Stimulated activated CD4-positive, alpha-beta T cell treated with anti-CD3 and anti-CD28 coated beads, Interleukin-4, amount 100 ng/mL, for 24 hours (primary cell): Measurements from ENCODE around the gene INTS6L.
"Not testable (repeated sequence)": the region's sequence is repeated elsewhere in the genome, so short reads cannot be mapped to it uniquely, and the experiment has no call there.

Source experiments
- DNase-seq: peaks from one replicate; pipeline ENCODE4 v3.0.0-alpha.2; 2020

The INTS6L gene

DNA sequence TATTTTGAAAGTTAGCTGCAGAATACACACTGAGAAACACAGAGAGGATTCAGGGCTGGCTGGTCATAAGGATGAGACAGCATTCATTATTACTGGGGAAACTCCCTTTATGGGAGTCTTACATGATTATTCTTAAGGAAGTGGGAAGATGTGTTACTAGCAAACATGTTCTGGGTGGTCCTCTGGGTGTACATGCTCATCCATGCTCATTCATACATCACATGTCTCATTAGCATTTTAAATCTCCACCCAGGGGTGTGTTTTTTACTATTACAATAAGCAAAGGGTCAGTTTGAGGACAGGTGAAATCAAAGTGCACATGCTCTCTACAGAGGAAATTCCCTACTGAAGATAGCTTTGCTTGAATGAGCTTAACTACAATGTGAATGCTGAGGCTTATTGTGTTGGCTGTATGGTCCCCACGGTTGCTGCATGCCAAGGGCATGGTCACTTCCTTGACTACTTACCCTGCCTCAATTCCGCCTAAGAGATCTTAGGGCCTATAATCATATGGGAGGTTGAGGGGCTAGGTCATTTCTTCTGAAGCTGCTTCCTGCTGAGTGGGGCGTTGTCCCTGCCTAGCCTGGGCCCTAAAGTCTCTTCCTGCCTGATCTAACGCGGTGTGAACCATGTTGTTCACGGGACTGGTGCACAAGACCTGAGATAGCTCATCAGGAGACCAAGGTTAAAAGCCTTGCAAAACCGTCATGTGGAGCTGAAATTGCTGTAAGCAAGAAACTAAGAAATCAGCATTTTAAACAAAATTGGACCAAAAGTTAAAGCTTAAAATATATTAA, 104.1 kb downstream of the INTS6L start:
- not testable (repeated sequence) for DNase-seq

DNA sequence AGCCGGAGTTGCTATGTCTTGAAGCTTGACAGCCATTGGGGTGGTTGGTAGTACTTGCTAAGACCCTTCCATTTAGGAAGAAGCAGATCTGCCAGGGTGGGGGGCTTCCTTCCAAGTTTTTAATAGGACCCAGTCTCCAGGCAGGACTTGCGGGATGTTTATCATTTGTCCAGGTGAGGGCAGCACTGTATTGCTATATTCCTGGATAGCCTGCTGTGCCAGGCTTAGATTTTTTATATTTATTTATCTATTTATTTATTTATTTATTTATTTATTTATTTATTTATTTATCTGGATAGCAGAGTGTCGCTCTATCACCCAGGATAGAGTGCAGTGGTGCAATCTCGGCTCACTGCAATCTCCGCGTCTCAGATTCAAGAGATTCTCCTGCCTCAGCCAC, 105.5 kb downstream of the INTS6L start:
- DNase-seq: no peak

DNA sequence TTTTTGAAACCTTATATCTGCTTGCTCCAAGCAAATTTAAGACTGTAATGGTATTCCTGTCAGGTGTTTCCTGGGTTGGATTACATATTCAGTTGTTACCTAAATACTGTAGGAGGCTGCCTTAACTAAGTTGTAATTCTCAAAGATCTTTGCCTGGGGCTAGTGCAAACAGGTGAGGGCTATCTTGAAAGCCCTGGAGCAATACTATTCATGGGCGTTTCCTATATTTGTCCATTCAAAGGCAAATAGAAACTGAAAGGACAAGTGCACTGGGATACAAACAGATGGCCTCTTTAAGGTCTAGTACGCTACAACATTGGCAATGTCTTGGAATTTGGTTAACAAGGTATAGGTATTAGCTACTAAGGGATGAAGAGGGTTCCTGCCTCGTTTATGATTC, 108.9 kb downstream of the INTS6L start:
- no peak for DNase-seq
